Keratinocyte (primary cell): ENCODE measurements around the gene LYPD6B.

Experiments used
- CTCF ChIP-seq, 3 experiments: IDR thresholded peaks in 1 of 3; conservative IDR thresholded peaks in 1 of 3; optimal IDR thresholded peaks in 1 of 3; 2 replicates in 2 of 3; 3 replicates in 1 of 3; pipeline versions ENCODE3 to v1.5.1; 2011; ENCODE audit warnings: low read length in 3 of 3, mild to moderate bottlenecking in 3 of 3, moderate library complexity in 2 of 3, control low read depth in 1 of 3, inconsistent platforms in 1 of 3; ENCODE audit not compliant: insufficient read depth in 2 of 3; ENCODE audit errors: extremely low read depth in 1 of 3
- EZH2 ChIP-seq: IDR thresholded peaks from one replicate; pipeline ENCODE4 v1.6.1; 2012; ENCODE audit warnings: inconsistent platforms, mild to moderate bottlenecking, low read length, moderate library complexity

- TF ChIP-seq CTCF (optimal IDR thresholded peaks at IDR 0.05 in 1 of 3, IDR thresholded peaks at IDR 0.05 in 1 of 3, conservative IDR thresholded peaks at IDR 0.05 in 1 of 3; ENCODE audit: extremely low read depth in 1 of 3, insufficient read depth in 2 of 3, low read length in 3 of 3) = no peak
- TF ChIP-seq EZH2 = no peak
Measured at GRCh38 chr2:148999451-148999921, 39.0 kb upstream of the LYPD6B start.
